ENCODE measurements around the gene ATF6.

DNA sequence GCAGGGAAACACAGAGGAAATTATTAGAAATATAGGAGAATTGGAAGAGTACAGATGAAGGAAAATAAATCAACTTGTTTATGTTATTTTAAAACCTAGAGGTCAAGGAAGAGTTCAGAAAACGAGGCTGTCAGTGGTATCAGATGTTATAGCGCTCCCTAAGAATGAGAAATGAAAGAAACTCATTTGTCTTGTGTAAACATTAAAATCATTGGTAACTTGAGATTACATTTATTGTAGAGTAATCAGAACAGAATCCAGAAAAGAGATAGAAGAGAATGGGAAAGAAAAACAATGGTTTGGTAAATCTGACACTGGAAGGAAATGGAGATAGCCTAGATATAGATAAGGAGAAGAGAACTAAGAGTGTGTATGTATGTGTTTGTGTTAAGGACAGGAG, 106.4 kb downstream of the ATF6 start:
- TF ChIP-seq POLR2A (IDR thresholded peaks at IDR 0.05; ENCODE audit: low read depth, low read length) = no peak
- TF ChIP-seq, protein P1, sequence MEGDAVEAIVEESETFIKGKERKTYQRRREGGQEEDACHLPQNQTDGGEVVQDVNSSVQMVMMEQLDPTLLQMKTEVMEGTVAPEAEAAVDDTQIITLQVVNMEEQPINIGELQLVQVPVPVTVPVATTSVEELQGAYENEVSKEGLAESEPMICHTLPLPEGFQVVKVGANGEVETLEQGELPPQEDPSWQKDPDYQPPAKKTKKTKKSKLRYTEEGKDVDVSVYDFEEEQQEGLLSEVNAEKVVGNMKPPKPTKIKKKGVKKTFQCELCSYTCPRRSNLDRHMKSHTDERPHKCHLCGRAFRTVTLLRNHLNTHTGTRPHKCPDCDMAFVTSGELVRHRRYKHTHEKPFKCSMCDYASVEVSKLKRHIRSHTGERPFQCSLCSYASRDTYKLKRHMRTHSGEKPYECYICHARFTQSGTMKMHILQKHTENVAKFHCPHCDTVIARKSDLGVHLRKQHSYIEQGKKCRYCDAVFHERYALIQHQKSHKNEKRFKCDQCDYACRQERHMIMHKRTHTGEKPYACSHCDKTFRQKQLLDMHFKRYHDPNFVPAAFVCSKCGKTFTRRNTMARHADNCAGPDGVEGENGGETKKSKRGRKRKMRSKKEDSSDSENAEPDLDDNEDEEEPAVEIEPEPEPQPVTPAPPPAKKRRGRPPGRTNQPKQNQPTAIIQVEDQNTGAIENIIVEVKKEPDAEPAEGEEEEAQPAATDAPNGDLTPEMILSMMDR (IDR thresholded peaks at IDR 0.05; ENCODE audit: extremely low read depth in 1 of 2, insufficient read depth in 1 of 2, low read depth in 1 of 2, low read length in 2 of 2) = no peak
- TF ChIP-seq POLR2AphosphoS5 (IDR thresholded peaks at IDR 0.05; ENCODE audit: insufficient read depth, low read depth, low read length) = no peak
- TF ChIP-seq, protein P2, sequence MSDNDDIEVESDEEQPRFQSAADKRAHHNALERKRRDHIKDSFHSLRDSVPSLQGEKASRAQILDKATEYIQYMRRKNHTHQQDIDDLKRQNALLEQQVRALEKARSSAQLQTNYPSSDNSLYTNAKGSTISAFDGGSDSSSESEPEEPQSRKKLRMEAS (IDR thresholded peaks at IDR 0.05; ENCODE audit: insufficient read depth, insufficient read length) = no peak

All from endothelial cell of umbilical vein (primary cell).